ENCODE data around the gene STAT3.

STAT3 gene

GRCh38 chr17:42274812-42275526, 113.3 kb downstream of the STAT3 start:
- no peaks in the 10 kb centered on the region for H3K9me3 ChIP-seq (ENCODE audit: control insufficient read depth, insufficient read depth, low read length)
- H3K27me3 ChIP-seq (ENCODE audit: control insufficient read depth, low read length) = no peaks in the 10 kb centered on the region
- TF ChIP-seq CTCF (IDR thresholded peaks at IDR 0.05; ENCODE audit: low read depth, low read length, poor library complexity, severe bottlenecking) (no peak), EZH2phosphoT487 (IDR thresholded peaks at IDR 0.05; ENCODE audit: borderline replicate concordance, low read length) (no peak)
- H3K79me2 ChIP-seq (ENCODE audit: control insufficient read depth, low read length) = peaks cover 59% of the 10 kb centered on the region
- H4K20me1 ChIP-seq (ENCODE audit: control insufficient read depth, insufficient read depth, low read depth, low read length) = no peaks in the 10 kb centered on the region
- H3K9me2 ChIP-seq (replicated peaks; ENCODE audit: control insufficient read depth, low read length) = no peaks in the 10 kb centered on the region
- peaks cover 61% of the 10 kb centered on the region for H3K4me1 ChIP-seq (ENCODE audit: control insufficient read depth, low read length)
- H3K36me3 ChIP-seq (ENCODE audit: control insufficient read depth, low read length) = peaks cover 14% of the 10 kb centered on the region
- peaks cover 14% of the 10 kb centered on the region for H3F3A ChIP-seq (ENCODE audit: control insufficient read depth, insufficient read depth)
- H3K27ac ChIP-seq (ENCODE audit: low read depth, low read length) = peak overlapping the region; percentile 48
- peak overlapping the region; percentile 93 for H3K4me3 ChIP-seq (ENCODE audit: low read length)
- peak overlapping the region; percentile 93 for H3K4me2 ChIP-seq (ENCODE audit: low read length)

- no peaks in the 10 kb centered on the region for H4K20me1 ChIP-seq (ENCODE audit: control insufficient read depth, insufficient read depth, low read depth, low read length)
- no peaks in the 10 kb centered on the region for H3K9me2 ChIP-seq (replicated peaks; ENCODE audit: control insufficient read depth, low read length)
- no peak for TF ChIP-seq EZH2phosphoT487 (IDR thresholded peaks at IDR 0.05; ENCODE audit: borderline replicate concordance, low read length)
- H3K4me3 ChIP-seq (ENCODE audit: low read length) = peak overlapping the region; percentile 93
- 0 out of 2 replicates have a peak overlapping the region, but pooled peaks have one; percentile 29 for H3K27ac ChIP-seq (ENCODE audit: low read depth, low read length)
- peaks cover 17% of the 10 kb centered on the region for H3K36me3 ChIP-seq (ENCODE audit: control insufficient read depth, low read length)
- peaks cover 66% of the 10 kb centered on the region for H3K4me1 ChIP-seq (ENCODE audit: control insufficient read depth, low read length)
- peaks cover 14% of the 10 kb centered on the region for H3F3A ChIP-seq (ENCODE audit: control insufficient read depth, insufficient read depth)
- peak overlapping the region; percentile 93 for H3K4me2 ChIP-seq (ENCODE audit: low read length)
- H3K27me3 ChIP-seq (ENCODE audit: control insufficient read depth, low read length) = no peaks in the 10 kb centered on the region
- H3K9me3 ChIP-seq (ENCODE audit: control insufficient read depth, insufficient read depth, low read length) = no peaks in the 10 kb centered on the region
- peaks cover 67% of the 10 kb centered on the region for H3K79me2 ChIP-seq (ENCODE audit: control insufficient read depth, low read length)
Observed at GRCh38 chr17:42274253-42274542, 114.0 kb downstream of the STAT3 start.

- Histone ChIP-seq H3K4me1 (ENCODE audit: control insufficient read depth, low read length) (peaks cover 66% of the 10 kb centered on the region), H3K27ac (ENCODE audit: low read depth, low read length) (peak overlapping the region; percentile 29), H3F3A (ENCODE audit: control insufficient read depth, insufficient read depth) (peaks cover 14% of the 10 kb centered on the region), H3K79me2 (ENCODE audit: control insufficient read depth, low read length) (peaks cover 73% of the 10 kb centered on the region), H3K9me3 (ENCODE audit: control insufficient read depth, insufficient read depth, low read length) (no peaks in the 10 kb centered on the region), H4K20me1 (ENCODE audit: control insufficient read depth, insufficient read depth, low read depth, low read length) (no peaks in the 10 kb centered on the region), H3K27me3 (ENCODE audit: control insufficient read depth, low read length) (no peaks in the 10 kb centered on the region), H3K4me3 (ENCODE audit: low read length) (peak overlapping the region; percentile 93), H3K4me2 (ENCODE audit: low read length) (peak overlapping the region; percentile 93), H3K36me3 (ENCODE audit: control insufficient read depth, low read length) (peaks cover 17% of the 10 kb centered on the region), H3K9me2 (replicated peaks; ENCODE audit: control insufficient read depth, low read length) (no peaks in the 10 kb centered on the region)
- TF ChIP-seq CTCF (IDR thresholded peaks at IDR 0.05; ENCODE audit: low read depth, low read length, poor library complexity, severe bottlenecking) (no peak), EZH2phosphoT487 (IDR thresholded peaks at IDR 0.05; ENCODE audit: borderline replicate concordance, low read length) (no peak)
Observed at GRCh38 chr17:42273474-42274252, 114.6 kb downstream of the STAT3 start.

Measured in DOHH2 (cell line).